Stimulated activated CD4-positive, alpha-beta T cell treated with anti-CD3 and anti-CD28 coated beads, Interleukin-1b, Interleukin-23, amount 100 ng/mL, for 24 hours (primary cell): ENCODE measurements around the gene POC1B.
"Not testable (repeated sequence)": the region's sequence is repeated elsewhere in the genome, so short reads cannot be mapped to it uniquely, and the experiment has no call there.

Experiments
- DNase-seq, 4 experiments: peaks; one replicate each; pipeline ENCODE4 v3.0.0-alpha.2; 2020; ENCODE audit warnings: low read depth in 4 of 4, low spot score in 1 of 4

Gene POC1B

GRCh38 chr12:89468017-89468416 is 57.8 kb downstream of the POC1B start:
- DNase-seq: no peak

GRCh38 chr12:89464974-89465592 is 60.8 kb downstream of the POC1B start:
- DNase-seq: no peak

GRCh38 chr12:89461649-89462612 is 63.9 kb downstream of the POC1B start:
- no peak for DNase-seq

- no peak for DNase-seq
Measured at GRCh38 chr12:89461190-89461589, 64.7 kb downstream of the POC1B start.

GRCh38 chr12:89459279-89459678 is 66.6 kb downstream of the POC1B start:
- not testable (repeated sequence) for DNase-seq

GRCh38 chr12:89456565-89456964 is 69.3 kb downstream of the POC1B start:
- DNase-seq: no peak

- no peak for DNase-seq
Measured at GRCh38 chr12:89454080-89454848, 71.6 kb downstream of the POC1B start.

GRCh38 chr12:89453121-89453978 is 72.5 kb downstream of the POC1B start:
- DNase-seq: no peak

- no peak for DNase-seq
Measured at GRCh38 chr12:89451841-89452251, 74.0 kb downstream of the POC1B start.

- DNase-seq: no peak
Measured at GRCh38 chr12:89450907-89451306, 74.9 kb downstream of the POC1B start.

GRCh38 chr12:89448951-89449371 is 76.9 kb downstream of the POC1B start:
- no peak for DNase-seq

GRCh38 chr12:89448526-89448925 is 77.3 kb downstream of the POC1B start:
- no peak for DNase-seq

- no peak for DNase-seq
Measured at GRCh38 chr12:89439941-89440340, 85.9 kb downstream of the POC1B start.

- DNase-seq: no peak
Measured at GRCh38 chr12:89437231-89437630, 88.6 kb downstream of the POC1B start.

GRCh38 chr12:89436062-89436461 is 89.8 kb downstream of the POC1B start:
- no peak for DNase-seq

- DNase-seq: no peak
Measured at GRCh38 chr12:89433634-89434033, 92.2 kb downstream of the POC1B start.

- no peak for DNase-seq
Measured at GRCh38 chr12:89432396-89432795, 93.5 kb downstream of the POC1B start.

GRCh38 chr12:89429528-89429927 is 96.3 kb downstream of the POC1B start:
- DNase-seq: no peak

- DNase-seq: no peak
Measured at GRCh38 chr12:89427508-89428156, 98.2 kb downstream of the POC1B start.

GRCh38 chr12:89424846-89425245 is 101.0 kb downstream of the POC1B start:
- no peak for DNase-seq
